SK-N-DZ (cell line): ENCODE results near the gene HDAC4.

Experiments used
- DNase-seq: peaks from one replicate; pipeline ENCODE4 v3.0.0-alpha.2; 2015; ENCODE audit warnings: low spot score

HDAC4 gene

DNA sequence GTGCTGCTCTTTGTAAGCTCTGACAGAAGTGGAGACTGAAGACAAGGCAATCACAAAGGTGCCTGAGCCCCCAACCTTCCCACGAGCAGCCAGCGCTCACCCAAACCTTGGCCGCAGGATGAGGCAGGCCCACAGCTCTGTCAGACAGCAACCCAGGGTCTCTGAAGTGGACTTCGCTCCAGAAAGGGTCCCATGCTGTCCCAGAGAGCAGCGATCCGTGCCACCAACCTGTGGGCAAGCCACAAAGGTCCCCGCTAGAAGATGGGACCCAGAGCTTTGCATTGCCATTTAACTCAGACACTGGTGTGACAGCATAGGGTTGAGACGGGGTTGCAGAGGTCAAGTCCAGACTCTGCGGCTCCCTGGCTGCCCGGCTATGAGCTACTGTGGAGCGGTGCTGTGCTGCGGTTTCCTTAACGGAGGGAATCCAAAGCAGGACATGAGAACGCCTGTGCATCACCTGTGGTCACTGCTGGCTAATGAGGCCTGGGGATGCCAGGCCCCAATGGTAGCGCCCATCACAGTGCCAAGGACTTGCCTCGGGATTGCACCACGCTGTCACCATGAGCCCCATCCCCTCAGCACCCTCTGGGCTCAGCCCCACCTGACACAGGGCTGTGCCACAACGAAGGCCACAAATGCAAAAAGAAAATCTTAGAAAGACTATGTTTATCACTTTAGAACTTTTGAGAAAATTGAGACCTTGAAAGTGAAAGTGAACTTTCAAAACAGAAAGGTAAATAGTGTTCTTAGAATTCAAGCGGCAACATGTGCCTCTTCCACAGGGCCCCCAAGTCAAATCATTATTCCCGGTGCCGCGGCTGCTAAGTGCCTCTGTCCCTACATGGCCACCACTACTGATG, 103.4 kb downstream of the HDAC4 start:
- DNase-seq: no peak

DNA sequence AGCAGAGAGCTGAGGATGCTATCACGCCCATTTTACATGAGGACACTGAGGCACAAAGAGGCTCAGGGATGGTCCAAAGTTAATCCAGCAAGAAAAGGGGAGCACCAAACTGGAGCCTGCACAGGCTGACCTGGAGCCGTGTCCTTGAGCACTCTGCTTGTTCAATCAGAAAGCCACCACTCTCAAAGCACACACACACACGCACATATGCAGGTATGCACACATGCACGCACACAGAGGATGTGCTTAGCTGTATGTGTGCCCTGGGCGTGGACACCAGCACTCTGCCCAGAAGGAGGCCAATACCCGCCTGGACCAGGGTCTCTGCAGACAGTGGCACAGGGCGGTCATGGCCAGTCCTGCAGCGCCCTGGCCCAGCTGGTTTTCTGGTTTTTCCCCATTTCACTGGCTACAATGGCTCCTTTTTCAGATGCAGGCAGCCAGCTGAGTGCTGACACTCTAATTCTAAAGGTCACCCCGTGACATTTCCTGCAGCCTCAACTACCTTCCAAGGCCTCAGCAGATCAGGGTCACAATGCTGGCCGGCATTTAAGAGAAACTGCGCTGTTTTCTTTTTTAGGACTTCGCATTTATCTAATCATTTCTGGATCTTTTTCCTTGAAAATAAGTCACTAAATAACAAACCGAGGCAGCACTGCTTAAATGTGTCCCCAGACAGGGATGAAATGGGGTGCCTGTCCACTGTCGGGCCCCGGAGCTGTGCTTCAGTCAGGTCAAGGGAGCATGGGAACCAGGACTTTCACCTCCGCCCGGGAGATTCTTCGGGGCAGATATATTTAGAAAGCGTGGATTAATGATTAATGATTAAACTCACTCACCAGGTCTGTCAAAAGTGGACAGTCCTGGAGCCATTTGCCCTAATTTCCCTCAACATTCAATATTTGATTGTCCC, 104.5 kb downstream of the HDAC4 start:
- no peak for DNase-seq

DNA sequence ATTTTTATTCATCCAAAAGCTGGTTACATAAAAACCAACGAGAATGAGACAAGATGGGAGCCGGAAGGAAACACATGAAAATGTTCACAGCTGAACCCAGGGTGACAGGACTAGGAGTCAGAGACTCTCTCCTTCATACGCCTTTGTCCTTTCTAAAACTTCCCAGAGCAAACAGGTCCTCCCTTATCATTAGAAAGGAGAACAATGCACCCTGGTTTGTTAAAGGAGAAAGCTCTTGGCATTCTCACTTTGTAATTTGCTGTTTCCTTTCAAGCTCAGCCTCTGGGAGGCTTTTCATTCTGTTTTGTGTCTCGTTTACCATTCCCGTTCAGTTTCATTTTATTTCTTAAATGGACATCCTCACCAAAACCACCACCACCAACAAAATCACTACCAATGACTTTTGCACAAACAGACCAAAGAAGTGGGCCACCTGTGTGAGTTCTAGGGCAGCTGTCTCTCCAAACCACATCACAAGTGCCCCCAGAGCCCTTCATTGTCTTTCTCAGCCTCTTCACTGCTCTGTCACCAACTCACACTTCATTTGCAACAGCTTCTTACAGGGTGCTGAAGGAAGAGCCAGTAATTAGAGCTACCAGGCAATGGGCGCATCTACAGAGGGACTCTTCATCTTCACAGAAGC, 105.3 kb downstream of the HDAC4 start:
- DNase-seq: no peak

DNA sequence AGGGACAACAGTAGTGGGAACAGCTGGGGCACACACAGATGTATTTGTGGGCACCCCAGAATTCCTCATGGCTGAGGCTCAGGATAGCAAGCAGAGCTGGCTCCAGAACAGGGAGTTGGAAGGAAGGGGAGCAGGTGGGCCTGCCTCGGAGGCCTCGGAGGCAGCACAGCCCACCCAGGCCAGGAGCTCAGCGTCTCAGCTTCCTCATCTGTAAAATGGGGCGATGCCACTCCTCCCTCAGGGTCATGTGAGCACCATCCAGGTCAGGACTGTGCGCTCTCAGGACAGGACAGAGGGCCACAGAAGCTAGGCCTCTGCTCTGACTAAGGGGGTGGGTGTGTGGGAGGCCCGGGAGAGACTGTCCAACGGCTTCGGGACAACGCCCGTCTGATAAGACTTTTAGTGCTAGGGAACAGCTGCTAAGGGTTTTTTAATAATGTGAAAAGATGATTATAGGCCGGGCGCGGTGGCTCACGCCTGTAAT, 106.2 kb downstream of the HDAC4 start:
- DNase-seq: no peak

DNA sequence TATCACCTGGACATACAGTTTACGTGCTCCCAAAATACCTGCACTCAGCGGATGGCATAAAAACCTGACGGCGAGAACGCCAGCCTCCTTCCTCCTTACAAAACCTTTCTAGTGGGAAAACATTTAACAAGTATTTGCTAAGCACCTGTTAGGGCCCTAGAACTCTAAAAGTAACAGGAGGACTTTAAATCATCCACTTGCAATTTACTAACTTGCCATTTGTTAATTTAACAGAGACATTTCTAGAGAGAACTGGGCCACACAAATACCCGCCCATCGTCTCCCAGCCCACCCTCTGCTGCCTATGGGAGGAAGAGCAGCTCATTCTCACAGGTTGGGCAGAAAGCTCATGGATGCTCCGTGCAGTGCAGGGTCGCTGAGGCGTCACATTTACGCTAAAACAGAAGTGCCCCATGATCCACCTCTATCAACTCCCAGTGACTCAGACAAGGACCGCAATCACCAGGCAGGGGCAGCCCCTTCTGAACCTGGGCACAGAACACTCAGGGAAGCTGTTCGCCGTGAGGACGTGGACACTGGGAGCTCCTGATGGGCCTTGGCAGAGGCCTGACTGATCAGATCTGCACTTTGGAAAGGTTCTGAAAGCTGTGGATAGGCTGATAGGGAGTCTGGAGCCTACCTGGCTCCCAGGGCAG, 106.9 kb downstream of the HDAC4 start:
- DNase-seq: no peak

DNA sequence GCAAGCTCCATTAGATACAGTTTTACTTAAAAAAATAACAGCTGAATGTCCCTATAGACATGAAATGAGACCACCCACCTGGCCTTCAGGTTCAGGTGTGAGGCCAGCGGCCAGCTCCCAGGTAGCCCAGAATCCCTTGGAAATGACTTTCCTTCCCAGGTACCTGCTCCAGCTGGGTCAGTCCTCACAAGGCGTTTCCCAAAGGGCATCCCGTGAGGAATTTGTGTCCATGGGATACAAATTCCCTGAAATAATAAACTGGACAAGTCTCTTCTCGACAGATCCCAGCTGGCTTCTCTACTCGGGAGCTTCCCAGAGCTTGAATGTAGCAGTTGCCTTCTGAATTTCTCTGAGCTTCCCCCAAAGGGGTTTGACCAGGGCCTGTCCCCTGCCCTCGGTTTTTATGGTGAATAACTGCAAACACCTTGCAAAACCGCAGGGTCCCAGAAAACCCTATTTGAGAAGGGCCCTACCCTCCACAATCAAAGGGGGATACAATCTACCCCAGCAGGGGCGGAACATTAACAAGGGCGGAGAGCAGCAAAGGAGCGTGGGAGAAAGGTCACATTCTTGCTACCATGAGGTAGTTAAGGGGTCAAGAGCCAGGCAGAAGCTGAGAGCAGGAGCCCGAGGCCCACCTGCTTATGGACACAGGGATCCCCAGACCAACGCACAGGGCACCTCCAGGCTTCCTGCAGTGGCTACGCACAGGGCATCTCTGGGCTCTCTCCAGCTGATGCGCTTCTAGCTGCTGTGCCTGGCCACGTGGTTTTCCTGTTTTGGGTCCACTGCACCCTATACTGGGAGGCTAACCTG, 107.7 kb downstream of the HDAC4 start:
- DNase-seq: no peak

DNA sequence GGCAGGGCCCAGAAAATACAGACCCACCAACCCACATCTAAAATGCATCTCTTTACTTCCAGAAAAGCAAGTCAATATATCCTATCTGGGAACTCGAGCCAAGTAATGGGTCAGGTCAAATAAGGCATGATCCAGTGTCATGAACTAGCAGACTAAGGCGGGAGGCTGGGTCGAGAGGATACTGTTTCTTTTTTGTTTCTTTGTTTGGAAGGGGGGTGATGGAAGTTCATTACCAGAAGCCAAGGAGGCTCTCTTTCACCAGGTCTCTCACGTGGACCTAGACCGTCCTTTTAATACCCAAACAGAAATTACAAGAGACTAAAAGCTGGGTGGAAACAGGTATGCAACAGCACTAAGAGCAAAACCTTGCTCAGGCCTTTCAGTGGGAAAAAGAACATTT, 108.3 kb downstream of the HDAC4 start:
- DNase-seq: no peak

DNA sequence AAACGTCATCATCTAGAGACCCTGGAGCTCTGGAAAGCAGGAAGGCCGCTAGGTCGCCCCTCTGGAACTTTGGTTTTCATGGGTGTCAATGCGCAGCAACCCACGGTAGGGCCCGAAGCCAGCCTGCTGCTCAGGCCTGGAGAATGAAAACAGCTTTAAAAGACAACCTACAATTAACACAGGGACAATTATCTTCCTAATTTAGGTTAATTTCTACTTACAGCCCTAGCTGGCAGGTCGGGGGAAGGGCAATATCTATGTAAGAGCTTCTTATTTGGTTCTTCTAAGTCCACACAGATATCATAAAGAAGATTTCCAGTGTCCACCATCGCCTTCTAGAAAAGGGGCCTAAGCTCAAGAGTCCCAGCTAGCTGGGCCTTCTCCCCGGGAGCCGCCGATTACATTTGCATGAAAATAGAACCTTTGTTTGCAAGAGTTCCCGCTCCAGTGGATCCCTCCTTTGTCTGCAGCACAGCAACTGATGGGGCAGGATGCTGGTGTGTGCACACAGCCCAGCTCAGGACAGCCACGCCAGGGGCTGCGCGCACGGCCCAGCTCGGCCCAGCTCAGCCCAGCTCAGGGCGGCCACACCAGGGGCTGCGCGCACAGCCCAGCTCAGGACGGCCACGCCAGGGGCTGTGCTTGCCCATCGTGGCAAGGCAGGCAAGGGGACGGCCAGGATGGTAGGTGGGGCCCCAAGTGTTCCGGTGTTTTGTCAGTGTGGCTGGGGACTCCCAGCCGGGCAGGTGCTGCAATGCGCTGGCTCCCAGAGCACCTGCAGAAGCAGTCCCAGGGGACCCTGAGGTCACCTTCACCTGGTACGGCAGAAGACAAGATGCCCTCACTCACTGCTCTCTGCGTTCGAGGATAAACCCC, 109.1 kb downstream of the HDAC4 start:
- no peak for DNase-seq

DNA sequence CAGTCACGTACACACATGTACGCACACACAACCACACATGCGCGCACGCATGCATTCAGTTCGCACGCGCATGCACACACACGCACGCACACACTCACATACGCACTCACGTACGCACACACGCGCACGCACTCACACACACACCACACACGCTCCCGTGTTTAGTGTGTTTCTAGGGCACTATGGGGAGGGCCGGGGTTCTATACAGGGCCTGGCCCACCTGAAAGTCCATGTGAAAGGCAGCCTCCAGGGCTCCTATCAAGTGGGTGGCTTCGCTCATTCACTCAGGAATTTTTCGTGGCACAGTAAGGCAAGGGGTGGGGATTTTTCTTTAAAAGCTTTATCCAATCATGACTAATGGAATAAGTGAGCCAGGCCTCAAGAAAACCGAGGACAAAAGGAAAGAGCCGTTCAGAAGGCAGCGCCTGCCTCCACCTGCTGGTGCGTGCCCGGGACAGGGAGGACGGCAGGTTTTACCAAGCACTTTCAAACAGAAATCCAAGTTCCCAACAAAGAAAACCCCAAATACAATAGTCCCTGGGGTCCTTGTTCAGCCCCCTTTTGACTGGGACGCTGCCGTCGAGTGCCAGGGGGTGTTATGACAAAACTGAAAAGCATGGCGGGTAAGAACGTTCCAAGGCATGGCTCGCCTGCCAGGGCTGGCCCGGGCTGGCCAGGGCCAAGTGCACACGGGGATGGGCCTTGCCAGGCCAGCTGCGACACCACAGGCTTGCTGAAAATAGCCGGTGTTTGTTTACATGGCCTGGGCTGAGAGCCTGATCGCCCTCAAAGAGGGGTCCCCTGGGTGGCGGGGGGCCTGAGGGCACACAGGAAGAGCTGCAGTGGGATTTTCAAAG, 110.0 kb downstream of the HDAC4 start:
- no peak for DNase-seq

DNA sequence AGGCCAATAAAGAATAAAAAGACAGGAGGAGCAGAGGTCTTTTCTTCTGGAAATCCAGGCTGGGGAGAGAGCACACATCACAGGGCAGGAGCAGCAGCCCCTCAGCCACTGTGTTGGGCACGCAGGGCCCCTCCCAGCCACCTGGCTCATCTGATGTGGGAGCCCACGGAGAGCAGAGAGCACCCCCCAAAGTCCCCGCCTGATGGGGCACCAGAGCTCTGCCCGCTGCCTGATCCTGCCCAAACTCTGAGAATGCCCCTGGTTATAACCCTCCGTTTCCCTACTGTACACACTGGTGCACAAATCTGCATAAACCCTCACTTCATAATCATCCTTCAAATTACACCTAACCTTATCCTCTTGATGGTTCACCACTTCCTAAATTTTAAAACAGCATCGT, 111.3 kb downstream of the HDAC4 start:
- no peak for DNase-seq

DNA sequence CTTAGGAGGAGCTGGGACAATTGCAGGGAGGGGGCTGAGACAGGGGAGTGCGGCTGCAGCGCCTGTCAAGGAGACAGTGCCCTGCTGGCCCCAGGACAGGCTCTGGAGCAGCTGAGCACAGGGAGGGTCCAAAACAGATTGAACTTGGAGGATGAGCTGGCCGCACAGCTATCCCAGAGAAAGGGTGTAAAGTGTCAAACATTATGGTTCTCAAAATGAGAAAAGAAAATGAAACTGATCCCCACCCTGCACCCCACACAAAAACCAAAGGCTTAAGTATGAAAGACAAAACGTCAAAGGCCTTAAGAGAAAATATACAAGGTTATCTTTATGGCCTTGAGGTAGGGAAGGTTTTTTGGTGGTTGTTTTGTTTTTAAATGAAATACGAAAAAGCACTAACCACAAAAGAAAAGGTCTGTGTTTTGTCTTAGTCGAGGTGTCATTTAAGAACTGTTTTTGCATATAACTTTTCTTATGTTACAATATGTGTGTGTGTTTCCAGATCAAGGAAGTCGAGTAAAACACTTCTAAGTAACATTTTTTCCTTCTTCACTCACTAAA, 111.8 kb downstream of the HDAC4 start:
- peak; percentile 36 for DNase-seq

DNA sequence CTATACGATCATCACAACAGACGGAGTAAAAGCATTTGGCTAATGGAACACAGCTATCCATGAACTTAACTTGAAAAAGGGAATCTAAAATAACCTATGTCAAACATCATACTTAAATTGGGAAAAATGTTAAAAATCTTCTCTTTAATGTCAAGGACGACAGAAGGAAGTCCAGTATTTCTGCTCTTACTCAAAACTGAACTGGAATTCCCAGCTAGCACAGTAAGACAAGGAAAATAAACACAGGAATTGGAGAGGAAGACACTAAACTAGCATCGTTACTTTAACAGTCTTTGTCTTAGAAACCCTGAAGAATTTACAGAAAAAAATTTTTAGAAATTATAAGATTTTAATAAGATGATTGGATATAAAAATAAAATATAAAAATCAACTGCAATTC, 112.6 kb downstream of the HDAC4 start:
- no peak for DNase-seq

DNA sequence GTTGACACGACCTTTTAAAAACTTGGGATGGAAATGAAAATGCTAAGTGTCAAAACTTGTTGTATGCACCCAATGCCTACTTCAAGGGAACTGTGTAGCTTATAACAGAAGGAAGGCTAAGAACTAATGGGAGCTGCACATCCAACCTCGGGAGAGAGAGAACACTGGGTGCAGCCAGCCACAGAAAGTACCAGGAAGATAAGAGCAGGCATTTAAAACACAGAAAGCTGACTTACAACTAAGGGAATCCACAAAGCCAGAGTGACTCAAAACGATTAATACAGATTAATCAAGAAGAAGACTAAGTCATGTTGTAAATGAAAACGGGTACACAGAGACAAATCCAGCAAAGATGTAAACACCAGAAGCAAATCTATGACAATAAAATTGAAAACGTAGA, 113.4 kb downstream of the HDAC4 start:
- DNase-seq: no peak

DNA sequence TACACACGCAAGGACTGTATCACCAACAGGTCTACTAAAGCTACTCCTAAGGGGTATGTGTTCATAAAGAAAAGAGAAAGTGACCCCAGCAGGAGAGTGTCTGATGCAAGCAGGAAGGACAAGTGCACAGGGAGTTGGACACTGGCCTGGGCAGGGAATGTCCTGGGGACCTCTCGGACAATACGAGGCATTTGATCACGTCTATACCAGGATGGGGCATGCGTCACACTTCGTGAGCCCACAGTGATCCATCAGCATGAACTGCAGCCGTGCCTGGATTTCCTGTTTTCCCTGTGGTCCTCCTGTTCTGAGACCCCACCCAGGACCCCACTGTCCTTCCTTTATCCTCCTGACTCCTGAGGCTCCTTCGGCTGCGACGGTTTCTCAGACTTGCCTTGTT, 113.9 kb downstream of the HDAC4 start:
- DNase-seq: no peak

DNA sequence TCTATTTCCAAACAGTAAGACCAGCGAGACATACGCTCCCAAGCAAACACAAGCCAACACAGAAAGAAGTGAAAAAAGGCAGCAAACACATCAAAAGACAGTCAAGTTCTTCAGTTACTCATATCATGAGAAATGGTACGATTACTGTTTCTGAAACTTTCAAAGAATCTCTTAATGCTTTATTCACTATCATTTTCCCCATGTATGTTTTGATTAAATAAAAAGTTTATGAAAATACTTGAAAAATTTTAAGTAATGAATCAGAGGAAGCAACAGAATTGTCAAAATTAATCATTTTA, 114.9 kb downstream of the HDAC4 start:
- no peak for DNase-seq

DNA sequence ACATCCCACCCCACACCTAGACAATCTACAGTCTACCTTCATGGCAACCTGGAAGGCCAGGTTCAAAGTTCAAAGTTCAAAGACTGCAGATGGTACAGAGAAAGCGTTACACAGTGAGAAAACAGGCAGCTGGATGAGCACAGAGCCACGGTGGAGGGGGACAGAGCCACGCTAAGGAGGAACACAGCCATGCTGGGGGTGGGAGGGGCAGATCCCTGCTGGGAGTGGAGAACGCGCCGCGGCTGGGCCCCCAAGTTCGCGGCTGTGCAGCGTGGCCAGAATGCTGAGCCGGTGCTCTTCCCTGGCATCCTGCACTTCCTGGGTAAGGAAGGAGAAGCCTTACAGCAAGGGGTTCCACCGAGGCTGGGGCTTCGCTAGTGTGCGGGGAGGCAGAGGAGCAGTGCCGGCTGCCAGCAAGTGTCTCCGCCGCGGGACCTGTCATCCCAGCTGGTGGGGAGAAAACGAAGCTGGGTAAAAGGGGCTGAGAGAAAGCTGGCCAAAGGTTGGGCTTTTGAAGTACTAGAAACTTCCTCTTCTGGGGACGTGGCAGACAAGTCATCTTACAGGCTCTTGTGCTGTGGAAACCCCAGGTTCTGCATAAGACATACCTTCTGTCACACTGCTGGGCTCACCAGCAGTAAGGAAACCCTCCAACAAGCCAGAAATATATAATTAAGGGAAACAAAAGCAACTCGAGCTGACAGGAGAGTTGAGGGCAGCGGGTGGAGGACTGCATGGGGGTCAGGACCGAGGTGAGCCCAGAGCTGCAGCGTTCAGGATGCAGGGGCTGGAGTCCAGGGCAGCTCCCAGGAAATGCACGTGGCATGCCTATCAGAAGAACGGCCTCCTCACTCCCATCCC, 115.5 kb downstream of the HDAC4 start:
- DNase-seq: no peak

DNA sequence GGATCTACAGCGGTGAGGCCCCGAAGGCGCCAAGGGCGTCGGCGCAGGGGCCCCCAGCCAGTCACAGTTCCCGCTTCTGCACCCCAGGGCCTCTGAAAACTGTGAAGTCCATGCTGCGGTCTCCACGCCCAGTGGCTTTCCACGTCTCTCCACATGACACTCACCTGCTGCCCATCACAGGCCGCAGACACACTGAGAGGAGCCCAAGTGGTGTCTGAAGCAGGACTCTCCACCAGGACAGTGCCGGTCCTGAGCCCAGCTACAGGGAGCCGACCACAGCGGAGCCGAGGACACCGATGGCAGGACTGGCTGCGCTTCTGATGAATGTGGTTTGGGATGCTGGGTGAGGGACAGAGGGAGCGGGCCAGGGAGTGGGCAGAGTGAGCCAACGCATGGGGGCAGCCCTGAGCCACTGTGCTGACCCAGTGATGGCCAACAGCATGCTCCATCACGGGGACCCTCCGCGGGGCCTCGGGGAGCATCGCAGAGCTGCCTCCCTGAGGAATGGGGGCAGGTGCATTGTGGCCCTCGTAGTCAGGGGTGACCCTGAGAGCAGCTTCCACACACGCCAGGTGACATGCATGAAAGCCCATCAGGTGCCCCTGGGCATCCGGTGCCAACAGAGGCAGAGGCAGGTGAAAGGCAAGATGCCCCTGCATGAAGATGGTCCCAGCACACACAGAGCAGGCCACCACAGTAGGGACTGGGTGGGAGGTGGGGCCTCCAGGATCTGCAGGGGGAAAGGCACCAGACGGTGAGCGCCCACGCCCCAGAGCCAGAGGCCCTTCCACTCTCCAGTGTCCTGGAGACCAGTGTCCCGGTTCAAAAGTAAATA, 116.6 kb downstream of the HDAC4 start:
- no peak for DNase-seq
